NCI-H2171 treated with DMSO at 0.1 percent for 48 hours (cell line): ENCODE data around the gene OBSL1.

Source experiments
- DNase-seq: peaks from one replicate; lab custom pipeline; 2025; lab: John Stamatoyannopoulos, UW

OBSL1 gene

DNA sequence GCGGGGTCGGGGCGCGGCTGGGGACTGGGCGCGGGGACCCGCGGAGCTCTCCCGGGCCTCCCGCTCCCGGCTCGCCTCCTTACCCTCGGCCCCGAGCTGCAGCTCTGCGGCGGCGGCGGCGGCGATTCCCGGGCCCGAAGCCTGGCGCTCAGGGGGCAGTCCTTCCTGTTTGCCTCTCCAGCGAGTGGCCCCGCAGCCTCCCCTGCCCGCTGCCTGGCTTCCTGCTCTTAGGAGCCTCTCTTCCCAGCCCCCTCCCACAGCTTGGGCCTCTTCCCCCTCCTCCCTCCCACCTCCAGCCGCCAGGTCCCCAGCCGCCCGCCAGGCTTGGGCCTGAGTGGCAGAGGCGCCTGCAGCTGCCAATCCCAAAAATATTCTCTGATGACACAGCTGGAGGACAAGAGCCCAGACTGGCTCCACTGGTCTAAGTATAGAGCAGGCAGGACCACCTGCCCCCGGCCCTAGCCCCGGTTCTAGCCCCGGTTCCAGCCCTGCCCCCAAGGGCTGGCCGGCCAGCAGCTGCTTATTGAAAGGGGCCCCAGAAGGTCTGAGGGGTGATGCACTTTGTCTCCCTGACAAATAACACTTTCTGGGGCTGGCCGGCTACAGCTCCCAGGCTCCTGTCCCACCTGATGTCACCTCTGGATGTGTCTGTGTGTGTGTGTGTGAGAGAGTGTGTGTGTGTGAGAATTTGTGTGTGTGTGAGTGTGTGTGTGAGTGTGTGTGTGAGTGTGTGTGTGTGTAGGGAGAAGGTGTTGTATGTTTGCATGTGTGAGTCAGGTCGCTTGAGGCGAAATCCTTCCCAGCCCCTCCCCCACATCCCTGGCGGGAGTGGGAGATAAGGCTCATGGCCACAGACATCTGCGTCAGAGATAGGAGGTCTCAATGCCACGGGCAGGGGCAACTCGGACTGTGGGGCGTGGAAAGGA is at the start of gene OBSL1:
TSS of gene OBSL1 (minus strand) at position 229 of the 926 bp plus-strand sequence. CDS start 307 bp downstream, outside the sequence.
- DNase-seq, result peak; percentile 62

DNA sequence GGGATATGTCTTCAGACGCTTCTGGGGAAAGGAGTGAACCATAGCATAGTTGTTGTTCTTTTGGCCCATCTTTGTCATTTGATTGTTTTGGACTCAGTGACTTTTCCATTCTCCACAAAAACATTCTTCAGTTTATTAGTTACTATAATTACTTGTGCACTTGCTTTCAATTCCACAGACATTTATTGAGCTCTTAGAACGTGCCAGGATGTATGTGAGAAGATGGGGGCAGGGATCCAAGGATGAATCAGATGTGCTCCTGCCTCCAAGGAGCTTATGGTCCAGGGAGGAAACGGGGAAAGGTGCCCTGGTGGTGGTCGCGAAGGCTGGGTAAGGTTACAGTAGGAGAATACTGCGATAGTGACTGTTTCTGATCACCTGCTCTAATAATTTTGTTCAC is 49.2 kb upstream of the OBSL1 start:
- DNase-seq, result no peak

DNA sequence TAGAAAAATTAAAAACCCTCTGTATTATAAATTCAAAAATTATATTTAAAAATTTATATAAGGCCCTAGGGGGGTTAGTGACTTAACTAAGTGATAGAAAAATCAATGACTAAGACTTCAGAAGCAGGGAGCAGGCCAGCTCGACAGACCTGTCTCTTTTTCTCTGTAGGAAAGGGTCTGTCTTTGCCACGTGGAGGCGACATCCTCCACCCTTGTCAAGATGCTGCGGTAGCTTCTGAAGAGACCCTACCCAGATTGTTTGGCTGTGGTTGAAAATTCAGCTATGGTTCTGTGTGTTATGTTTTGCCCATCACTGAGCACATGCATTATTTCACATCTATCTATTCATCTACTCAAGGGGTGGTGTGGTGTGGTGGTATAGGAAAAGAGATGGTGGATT is 47.9 kb upstream of the OBSL1 start:
- no peak for DNase-seq

- no peak for DNase-seq
These were observed 47.4 kb upstream of the OBSL1 start for GRCh38 chr2:219618733-219619122.

DNA sequence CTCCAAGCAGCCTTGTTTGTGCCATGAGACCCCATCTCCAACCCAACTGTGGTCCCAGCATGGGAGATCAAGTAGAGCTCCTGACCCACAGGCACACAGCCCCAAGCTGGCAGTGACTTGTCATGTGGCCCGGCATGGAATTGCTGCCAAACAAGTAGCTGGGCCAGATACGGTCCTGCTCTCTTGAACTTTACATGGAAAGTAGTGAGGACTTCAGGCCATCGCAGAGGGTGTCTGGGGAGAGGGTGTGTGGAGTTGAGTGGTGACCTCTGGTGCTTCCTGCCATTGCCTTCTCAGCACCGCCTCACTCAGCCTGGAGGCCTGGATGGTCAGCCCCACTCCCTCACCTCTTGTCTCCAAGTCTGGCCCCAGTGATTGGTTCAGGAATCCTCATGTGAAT is 45.2 kb upstream of the OBSL1 start:
- DNase-seq, result no peak

GRCh38 chr2:219615894-219616293 is 44.6 kb upstream of the OBSL1 start:
- DNase-seq, result no peak

- peak; percentile 50 for DNase-seq
These were observed 43.7 kb upstream of the OBSL1 start for GRCh38 chr2:219615036-219615435.

- no peak for DNase-seq
These were observed 42.9 kb upstream of the OBSL1 start for GRCh38 chr2:219614076-219614860.

DNA sequence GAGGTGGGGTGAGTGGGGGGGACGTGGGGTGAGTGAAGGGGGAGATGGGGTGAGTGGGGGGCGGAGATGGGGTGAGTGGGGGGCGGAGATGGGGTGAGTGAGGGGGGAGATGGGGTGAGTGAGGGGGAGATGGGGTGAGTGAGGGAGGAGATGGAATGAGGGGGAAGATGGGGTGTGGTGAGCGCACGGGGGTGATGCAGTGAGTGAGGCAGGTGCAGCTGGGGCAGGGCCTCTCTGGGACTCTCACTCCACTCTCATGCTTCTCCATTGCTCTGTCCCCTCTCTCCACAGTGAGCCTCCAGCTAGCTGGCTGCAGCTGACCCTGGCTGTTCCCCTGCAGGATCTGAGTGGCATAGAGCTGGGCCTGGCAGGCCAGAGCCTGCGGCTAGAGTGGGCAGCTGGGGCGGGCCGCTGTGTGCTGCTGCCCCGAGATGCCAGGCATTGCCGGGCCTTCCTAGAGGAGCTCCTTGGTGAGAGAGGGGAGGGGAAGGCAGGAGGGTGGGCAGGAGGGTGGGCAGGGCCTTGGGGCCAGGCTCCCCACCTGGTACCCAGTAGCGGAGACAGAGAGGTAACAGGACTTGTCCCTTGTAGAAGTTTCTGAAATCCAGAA is 42.2 kb upstream of the OBSL1 start:
- DNase-seq, result no peak

DNA sequence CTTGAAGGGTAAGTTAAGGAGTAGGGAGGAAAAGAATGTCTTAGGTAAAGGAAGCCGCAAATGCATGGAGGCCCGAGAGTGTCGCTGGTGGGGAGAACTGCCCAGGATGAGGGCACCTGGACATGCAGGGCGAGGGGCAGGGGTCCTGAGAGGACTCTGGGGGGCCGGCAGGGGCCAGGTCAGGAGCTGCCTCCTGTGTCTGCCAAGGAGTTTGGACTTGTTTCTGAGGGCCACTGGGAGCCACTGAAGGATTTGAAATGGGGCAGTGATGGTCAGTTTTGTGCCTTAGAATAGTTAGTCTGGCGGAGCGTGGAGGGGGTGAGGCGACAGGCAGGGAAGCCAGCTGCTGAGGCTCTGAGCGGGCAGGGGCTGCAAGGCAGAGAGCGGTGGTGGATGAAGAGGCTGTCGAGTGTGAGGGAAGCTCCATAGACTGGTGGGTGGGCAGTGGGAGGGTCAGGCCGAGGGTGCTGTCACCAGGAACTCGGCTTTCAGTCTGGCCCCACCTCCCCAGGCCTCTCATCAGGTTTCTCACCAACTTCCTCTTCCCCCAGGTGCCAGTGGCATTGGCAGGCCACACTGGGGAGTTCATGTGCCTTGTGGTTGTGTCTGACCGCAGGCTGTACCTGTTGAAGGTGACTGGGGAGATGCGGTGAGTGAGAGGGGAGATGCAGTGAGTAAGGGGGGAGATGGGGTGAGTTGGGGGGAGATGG is 41.4 kb upstream of the OBSL1 start:
- DNase-seq, result no peak

GRCh38 chr2:219611866-219612576 is 40.7 kb upstream of the OBSL1 start:
- no peak for DNase-seq

- DNase-seq, result no peak
These were observed 40.0 kb upstream of the OBSL1 start for GRCh38 chr2:219611306-219611705.

DNA sequence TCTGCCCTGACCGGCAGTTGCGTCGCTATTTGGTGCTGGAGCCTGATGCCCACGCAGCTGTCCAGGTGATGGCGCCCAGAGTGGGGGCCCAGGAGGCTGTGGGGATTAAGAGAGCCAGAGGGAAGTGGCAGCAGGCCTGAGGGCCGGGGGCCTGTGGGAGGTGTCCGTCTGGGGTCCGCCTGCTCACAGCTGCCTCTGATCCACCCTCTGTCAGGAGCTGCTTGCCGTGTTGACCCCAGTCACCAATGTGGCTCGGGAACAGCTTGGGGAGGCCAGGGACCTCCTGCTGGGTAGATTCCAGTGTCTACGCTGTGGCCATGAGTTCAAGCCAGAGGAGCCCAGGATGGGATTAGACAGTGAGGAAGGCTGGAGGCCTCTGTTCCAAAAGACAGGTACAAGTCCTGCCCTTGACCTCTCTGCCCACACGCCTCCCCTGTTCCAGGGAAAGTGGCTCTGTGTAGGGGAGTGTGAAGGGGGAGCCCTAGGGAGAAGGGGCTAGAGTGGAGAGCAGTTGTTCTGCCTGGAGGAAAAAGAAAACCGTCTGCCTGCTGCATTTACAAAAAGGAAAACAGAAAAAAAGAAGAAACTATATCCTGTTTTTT is 37.9 kb upstream of the OBSL1 start:
- DNase-seq, result no peak

- DNase-seq, result no peak
These were observed 37.1 kb upstream of the OBSL1 start for GRCh38 chr2:219608399-219608964.

DNA sequence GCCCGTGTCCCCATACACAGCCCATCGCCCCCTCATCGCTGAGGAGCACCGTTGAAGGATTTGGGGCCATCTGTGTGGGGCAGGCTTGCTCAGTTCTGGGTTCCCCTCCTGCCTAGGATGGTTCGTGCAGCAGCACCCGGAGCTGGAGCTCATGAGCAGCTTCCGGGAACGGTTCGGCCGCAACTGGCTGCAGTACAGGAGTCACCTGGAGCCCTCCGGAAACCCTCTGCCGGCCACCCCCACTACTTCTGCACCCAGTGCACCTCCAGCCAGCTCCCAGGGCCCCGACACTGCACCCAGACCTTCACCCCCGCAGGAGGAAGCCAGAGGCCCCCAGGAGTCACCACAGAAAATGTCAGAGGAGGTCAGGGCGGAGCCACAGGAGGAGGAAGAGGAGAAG is 36.6 kb upstream of the OBSL1 start:
- DNase-seq, result no peak

GRCh38 chr2:219605607-219605954 is 34.2 kb upstream of the OBSL1 start:
- DNase-seq, result no peak

- DNase-seq, result no peak
These were observed 32.4 kb upstream of the OBSL1 start for GRCh38 chr2:219603771-219604170.

GRCh38 chr2:219598308-219599078 is 27.2 kb upstream of the OBSL1 start:
- no peak for DNase-seq

GRCh38 chr2:219597552-219598307 is 26.4 kb upstream of the OBSL1 start, which contains the start of gene STK11IP:
Gene STK11IP, plus strand, starts transcription at chr2:219597857. Its CDS starts 263 bp downstream, at chr2:219598120.
- DNase-seq, result peak; percentile 94
